HG02938 (cell line): ENCODE measurements around the gene IFNL3.
"Not testable (repeated sequence)": the region's sequence is repeated elsewhere in the genome, so short reads cannot be mapped to it uniquely, and the experiment has no call there.

ENCODE experiments used
- ATAC-seq: cut with Tn5 transposase; IDR thresholded peaks from one replicate; pipeline ENCODE4 v1.9.1; 2021; ENCODE audit warnings: mild to moderate bottlenecking, moderate library complexity; ENCODE audit not compliant: unreplicated experiment

The IFNL3 gene

GRCh38 chr19:39253374-39254149, 8.8 kb upstream of the IFNL3 start:
- no peak for ATAC-seq

- no peak for ATAC-seq
These were observed 7.7 kb upstream of the IFNL3 start for GRCh38 chr19:39252458-39252857.

- ATAC-seq = no peak
These were observed 7.0 kb upstream of the IFNL3 start for GRCh38 chr19:39251846-39252245.

- ATAC-seq = no peak
These were observed 6.3 kb upstream of the IFNL3 start for GRCh38 chr19:39251081-39251480.

GRCh38 chr19:39248806-39249205, 4.0 kb upstream of the IFNL3 start, which contains the start of gene IFNL4:
Gene IFNL4 (minus strand): TSS chr19:39248856.
- no peak for ATAC-seq

- no peak for ATAC-seq
These were observed 3.2 kb upstream of the IFNL3 start for GRCh38 chr19:39247701-39248664.

- no peak for ATAC-seq
These were observed 2.3 kb upstream of the IFNL3 start for GRCh38 chr19:39246951-39247669.

- ATAC-seq = not testable (repeated sequence)
These were observed 360 bp upstream of the IFNL3 start for GRCh38 chr19:39245166-39245565.

- ATAC-seq = not testable (repeated sequence)
These were observed 1.1 kb downstream of the IFNL3 start for GRCh38 chr19:39243741-39244140.

GRCh38 chr19:39240421-39240820, 4.4 kb downstream of the IFNL3 start:
- ATAC-seq = no peak

GRCh38 chr19:39238944-39239343, 5.9 kb downstream of the IFNL3 start:
- no peak for ATAC-seq

GRCh38 chr19:39238209-39238608, 6.6 kb downstream of the IFNL3 start:
- ATAC-seq = no peak

- no peak for ATAC-seq
These were observed 7.3 kb downstream of the IFNL3 start for GRCh38 chr19:39237200-39238184.

- no peak for ATAC-seq
These were observed 8.3 kb downstream of the IFNL3 start for GRCh38 chr19:39236527-39236926.

- no peak for ATAC-seq
These were observed 12.1 kb downstream of the IFNL3 start for GRCh38 chr19:39232708-39233107.

- no peak for ATAC-seq
These were observed 14.6 kb downstream of the IFNL3 start for GRCh38 chr19:39230096-39230764.

- no peak for ATAC-seq
These were observed 19.9 kb downstream of the IFNL3 start for GRCh38 chr19:39224910-39225309.

GRCh38 chr19:39223703-39224279, 21.0 kb downstream of the IFNL3 start:
- no peak for ATAC-seq

- not testable (repeated sequence) for ATAC-seq
These were observed 25.7 kb downstream of the IFNL3 start for GRCh38 chr19:39219108-39219507.
